ENCODE data around the gene NPLOC4.

- peak; percentile 74 for TF ChIP-seq POLR2A (IDR thresholded peaks at IDR 0.05; ENCODE audit: low read depth, low read length)
- TF ChIP-seq POLR2AphosphoS5 (IDR thresholded peaks at IDR 0.05; ENCODE audit: low read depth, low read length), result peak; percentile 74
- TF ChIP-seq POU2F2 (IDR thresholded peaks at IDR 0.05; ENCODE audit: low read depth, low read length), result peak; percentile 50; the same call in 1 of the 2 replicates
Observed at GRCh38 chr17:81508639-81509206, 128.2 kb downstream of the NPLOC4 start.

Data from GM12891 (cell line).